Gastroesophageal sphincter (tissue), 3 donors: ENCODE measurements around the gene B4GALT1.

ENCODE experiments used
- EP300 ChIP-seq: sonication (generic); formaldehyde crosslinking; IDR thresholded peaks from one replicate; pipeline ENCODE4 v1.6.1; 2017; ENCODE audit warnings: antibody characterized with exemption, mild to moderate bottlenecking
- POLR2A ChIP-seq, 2 donors: fragments of 450-650 bp; IDR thresholded peaks; one replicate each; pipeline ENCODE4 v1.6.1; 2017; ENCODE audit warnings: antibody characterized with exemption in 2 of 2, mild to moderate bottlenecking in 2 of 2, moderate library complexity in 1 of 2
- POLR2AphosphoS5 ChIP-seq: sonication (generic); formaldehyde crosslinking; IDR thresholded peaks from one replicate; pipeline ENCODE4 v1.6.1; 2017; ENCODE audit warnings: antibody characterized with exemption
- TF ChIP-seq, protein P1 (sequence below), 4 experiments: fragments of 200-600 bp in 2 of 4; fragments of 450-650 bp in 2 of 4; sonication (generic) in 1 of 4; IDR thresholded peaks; one replicate each; pipeline ENCODE4 v1.5.1; 2017 to 2019; ENCODE audit warnings: antibody characterized with exemption in 4 of 4, mild to moderate bottlenecking in 2 of 4, moderate library complexity in 2 of 4

DNA sequence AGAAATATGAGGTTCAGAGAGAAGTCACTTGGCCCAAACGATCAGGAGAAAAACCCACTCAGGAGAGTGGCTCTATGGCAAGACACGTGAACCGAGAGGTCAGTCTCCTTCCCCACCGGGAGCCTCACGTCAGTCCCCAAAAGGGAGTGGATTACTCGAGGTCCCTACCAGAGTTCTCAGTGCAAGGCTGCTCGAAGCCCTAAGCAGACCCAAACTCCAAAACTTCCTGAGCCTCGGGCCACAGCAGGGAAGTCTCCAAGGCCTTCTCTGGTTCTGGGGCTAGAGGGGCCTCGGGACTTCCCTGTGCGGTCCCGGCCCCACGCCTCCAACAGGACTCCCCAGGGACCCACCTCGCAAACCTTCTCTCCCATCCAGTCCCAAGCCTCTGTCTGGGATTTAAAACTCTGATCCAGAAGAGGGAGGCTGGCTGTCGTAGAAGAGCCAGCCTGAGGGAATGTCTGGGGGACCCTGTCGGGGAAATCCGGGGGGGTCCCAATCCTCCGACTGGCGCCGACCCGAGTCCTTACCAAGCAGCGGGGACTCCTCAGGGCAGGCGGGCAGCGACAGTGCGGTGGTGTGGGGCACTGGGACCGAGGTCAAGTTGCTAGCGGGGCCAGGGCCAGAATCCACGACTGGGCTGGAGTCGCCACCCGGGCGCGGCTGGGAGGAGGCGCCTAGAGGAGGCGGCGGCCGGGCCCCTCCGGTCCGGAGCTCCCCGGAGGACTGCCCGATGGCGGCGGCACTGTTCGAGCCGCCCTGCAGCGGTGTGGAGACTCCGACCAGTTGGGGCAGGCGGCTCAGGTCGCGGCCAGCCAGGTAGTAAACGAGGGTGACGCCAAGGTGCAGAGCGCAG is 679 bp downstream of the B4GALT1 start:
- TF ChIP-seq, protein P1, sequence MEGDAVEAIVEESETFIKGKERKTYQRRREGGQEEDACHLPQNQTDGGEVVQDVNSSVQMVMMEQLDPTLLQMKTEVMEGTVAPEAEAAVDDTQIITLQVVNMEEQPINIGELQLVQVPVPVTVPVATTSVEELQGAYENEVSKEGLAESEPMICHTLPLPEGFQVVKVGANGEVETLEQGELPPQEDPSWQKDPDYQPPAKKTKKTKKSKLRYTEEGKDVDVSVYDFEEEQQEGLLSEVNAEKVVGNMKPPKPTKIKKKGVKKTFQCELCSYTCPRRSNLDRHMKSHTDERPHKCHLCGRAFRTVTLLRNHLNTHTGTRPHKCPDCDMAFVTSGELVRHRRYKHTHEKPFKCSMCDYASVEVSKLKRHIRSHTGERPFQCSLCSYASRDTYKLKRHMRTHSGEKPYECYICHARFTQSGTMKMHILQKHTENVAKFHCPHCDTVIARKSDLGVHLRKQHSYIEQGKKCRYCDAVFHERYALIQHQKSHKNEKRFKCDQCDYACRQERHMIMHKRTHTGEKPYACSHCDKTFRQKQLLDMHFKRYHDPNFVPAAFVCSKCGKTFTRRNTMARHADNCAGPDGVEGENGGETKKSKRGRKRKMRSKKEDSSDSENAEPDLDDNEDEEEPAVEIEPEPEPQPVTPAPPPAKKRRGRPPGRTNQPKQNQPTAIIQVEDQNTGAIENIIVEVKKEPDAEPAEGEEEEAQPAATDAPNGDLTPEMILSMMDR (IDR thresholded peaks at IDR 0.05), result no peak
- TF ChIP-seq POLR2A (IDR thresholded peaks at IDR 0.05) (no peak), POLR2AphosphoS5 (no peak), EP300 (no peak)
